ENCODE measurements around the gene KDELR3. TPM values are rescaled to one million over a fixed set of nuclear protein-coding genes. Genes with fewer than 3 reads are reported as not detected.

KDELR3 gene
- total and polyA plus RNA-seq, 2 of the 8 experiments (the other 6 are each of a cell fraction or from before 2014, with no cell fraction given), result 7.9 to 13.0 TPM

DNA sequence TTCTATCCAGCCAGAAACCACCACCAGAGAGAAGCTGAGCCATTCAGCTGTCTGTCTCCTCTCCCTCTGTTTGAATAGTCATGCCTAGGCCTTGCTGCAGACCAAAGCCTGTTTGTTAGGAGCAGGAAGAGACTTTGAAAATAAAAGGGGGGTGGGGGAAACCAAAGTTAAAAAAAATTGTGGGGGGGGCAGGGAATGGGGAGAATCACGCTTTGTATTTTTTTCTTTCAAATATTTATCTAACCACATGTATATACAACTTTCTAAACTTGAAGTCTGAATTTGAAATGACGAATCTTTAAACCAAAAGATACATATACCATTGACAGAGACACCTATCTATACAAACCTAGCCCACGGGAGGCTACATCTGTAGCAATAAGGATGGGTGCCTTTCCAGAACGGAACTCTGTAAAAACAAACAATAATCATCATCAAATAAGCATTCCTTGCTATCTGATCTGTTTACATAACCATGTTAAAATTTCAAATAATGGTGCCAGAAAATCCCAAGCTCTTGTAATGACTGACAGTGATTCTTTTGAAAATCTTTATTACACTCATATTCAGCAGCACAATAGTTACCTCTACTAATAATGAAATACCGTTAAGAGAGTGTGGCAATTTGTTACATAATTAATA is 23.9 kb downstream of the KDELR3 start (continued):
- TF ChIP-seq, protein P1, sequence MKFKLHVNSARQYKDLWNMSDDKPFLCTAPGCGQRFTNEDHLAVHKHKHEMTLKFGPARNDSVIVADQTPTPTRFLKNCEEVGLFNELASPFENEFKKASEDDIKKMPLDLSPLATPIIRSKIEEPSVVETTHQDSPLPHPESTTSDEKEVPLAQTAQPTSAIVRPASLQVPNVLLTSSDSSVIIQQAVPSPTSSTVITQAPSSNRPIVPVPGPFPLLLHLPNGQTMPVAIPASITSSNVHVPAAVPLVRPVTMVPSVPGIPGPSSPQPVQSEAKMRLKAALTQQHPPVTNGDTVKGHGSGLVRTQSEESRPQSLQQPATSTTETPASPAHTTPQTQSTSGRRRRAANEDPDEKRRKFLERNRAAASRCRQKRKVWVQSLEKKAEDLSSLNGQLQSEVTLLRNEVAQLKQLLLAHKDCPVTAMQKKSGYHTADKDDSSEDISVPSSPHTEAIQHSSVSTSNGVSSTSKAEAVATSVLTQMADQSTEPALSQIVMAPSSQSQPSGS (IDR thresholded peaks at IDR 0.05; ENCODE audit: low read length), result no peak
- TF ChIP-seq, protein P2, sequence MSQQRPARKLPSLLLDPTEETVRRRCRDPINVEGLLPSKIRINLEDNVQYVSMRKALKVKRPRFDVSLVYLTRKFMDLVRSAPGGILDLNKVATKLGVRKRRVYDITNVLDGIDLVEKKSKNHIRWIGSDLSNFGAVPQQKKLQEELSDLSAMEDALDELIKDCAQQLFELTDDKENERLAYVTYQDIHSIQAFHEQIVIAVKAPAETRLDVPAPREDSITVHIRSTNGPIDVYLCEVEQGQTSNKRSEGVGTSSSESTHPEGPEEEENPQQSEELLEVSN (IDR thresholded peaks at IDR 0.05), result no peak
- TF ChIP-seq GABPA (IDR thresholded peaks at IDR 0.05; ENCODE audit: borderline replicate concordance, insufficient read depth, low read length), result no peak
- no peak for TF ChIP-seq POLR2AphosphoS5 (IDR thresholded peaks at IDR 0.05; ENCODE audit: low read depth, low read length)
- TF ChIP-seq HDAC6 (IDR thresholded peaks at IDR 0.05; ENCODE audit: low read depth, low read length), result no peak
- no peak for TF ChIP-seq TAF7 (optimal IDR thresholded peaks at IDR 0.05; ENCODE audit: borderline replicate concordance, low read depth, low read length)
- no peak for TF ChIP-seq KDM4A (IDR thresholded peaks at IDR 0.05; ENCODE audit: low read depth, low read length, severe bottlenecking)
